ENCODE results near the gene IFITM5. TPM values are rescaled to one million over a fixed set of nuclear protein-coding genes. Genes with fewer than 3 reads are reported as not detected.

Gene IFITM5
- total and polyA plus RNA-seq, 7 donors = not detected

DNA sequence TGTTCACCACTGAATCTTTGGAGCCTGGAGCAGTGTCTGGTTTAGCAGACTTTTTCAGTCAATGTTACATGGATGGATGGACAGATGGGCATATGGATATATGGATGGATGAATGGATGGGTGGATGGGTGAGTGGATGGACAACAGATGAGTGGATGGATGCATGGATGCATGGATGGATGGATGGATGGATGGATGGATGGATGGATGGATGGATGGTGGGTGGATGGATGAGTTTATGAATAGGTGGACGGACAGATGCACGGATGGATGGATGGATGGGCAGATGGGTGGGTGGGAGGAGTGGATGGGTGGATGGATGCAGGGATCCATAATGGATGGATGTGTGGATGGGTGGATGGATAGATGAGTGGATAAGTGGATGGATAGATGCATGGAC is 43.5 kb downstream of the IFITM5 start:
- H3K4me1 ChIP-seq = no peaks in the 10 kb centered on the region
- H3K27me3 ChIP-seq = no peaks in the 10 kb centered on the region
- DNase-seq = no peak
- H3K4me3 ChIP-seq = no peak overlapping the region
- peaks cover 0 to 32% (median 10%) of the 10 kb centered on the region in 4 donors for H3K36me3 ChIP-seq
- no peak overlapping the region for H3K27ac ChIP-seq
- TF ChIP-seq, protein P1, sequence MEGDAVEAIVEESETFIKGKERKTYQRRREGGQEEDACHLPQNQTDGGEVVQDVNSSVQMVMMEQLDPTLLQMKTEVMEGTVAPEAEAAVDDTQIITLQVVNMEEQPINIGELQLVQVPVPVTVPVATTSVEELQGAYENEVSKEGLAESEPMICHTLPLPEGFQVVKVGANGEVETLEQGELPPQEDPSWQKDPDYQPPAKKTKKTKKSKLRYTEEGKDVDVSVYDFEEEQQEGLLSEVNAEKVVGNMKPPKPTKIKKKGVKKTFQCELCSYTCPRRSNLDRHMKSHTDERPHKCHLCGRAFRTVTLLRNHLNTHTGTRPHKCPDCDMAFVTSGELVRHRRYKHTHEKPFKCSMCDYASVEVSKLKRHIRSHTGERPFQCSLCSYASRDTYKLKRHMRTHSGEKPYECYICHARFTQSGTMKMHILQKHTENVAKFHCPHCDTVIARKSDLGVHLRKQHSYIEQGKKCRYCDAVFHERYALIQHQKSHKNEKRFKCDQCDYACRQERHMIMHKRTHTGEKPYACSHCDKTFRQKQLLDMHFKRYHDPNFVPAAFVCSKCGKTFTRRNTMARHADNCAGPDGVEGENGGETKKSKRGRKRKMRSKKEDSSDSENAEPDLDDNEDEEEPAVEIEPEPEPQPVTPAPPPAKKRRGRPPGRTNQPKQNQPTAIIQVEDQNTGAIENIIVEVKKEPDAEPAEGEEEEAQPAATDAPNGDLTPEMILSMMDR (IDR thresholded peaks at IDR 0.05) = no peak
- no peak for TF ChIP-seq POLR2A (IDR thresholded peaks at IDR 0.05)
- no peak for TF ChIP-seq POLR2AphosphoS5 (IDR thresholded peaks at IDR 0.05)
- TF ChIP-seq EP300 (IDR thresholded peaks at IDR 0.05) = no peak
- WGBS, 2 donors = 95 to 98% methylated on average over 2 of the region's 2 CpGs
- no peaks in the 10 kb centered on the region for H3K9me3 ChIP-seq
- intact Hi-C loops (cut with DNase I) = no loop called here

DNA sequence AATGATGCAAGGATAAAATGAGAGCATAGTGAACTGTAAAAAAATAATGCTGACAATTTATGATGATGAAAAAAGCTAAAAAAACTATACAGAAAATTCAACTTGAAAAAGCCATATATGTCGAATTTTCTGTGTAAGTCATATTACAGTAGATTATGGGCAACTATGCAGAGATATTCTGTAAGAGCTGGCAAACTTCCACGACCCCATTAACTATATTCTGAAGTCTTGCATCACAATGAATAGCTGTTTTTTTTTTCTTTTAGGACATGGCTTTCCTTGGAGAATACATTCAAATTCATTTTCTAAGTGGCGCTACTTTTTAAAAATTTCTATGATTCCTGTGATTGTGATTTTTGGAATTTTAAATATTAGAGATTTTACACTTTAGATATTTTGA is 44.1 kb downstream of the IFITM5 start:
- TF ChIP-seq, protein P1 (IDR thresholded peaks at IDR 0.05) = no peak
- no peak for TF ChIP-seq POLR2A (IDR thresholded peaks at IDR 0.05)
- no peak for TF ChIP-seq POLR2AphosphoS5 (IDR thresholded peaks at IDR 0.05)
- no peak for TF ChIP-seq EP300 (IDR thresholded peaks at IDR 0.05)
- H3K4me3 ChIP-seq = no peak overlapping the region
- WGBS, 2 donors = 63 to 82% methylated on average over 3 of the region's 3 CpGs
- H3K4me1 ChIP-seq = no peaks in the 10 kb centered on the region
- no peak overlapping the region for H3K27ac ChIP-seq
- intact Hi-C loops (cut with DNase I) = no loop called here
- H3K9me3 ChIP-seq = no peaks in the 10 kb centered on the region
- peaks cover 0 to 38% (median 10%) of the 10 kb centered on the region in 4 donors for H3K36me3 ChIP-seq
- H3K27me3 ChIP-seq = no peaks in the 10 kb centered on the region
- no peak for DNase-seq

DNA sequence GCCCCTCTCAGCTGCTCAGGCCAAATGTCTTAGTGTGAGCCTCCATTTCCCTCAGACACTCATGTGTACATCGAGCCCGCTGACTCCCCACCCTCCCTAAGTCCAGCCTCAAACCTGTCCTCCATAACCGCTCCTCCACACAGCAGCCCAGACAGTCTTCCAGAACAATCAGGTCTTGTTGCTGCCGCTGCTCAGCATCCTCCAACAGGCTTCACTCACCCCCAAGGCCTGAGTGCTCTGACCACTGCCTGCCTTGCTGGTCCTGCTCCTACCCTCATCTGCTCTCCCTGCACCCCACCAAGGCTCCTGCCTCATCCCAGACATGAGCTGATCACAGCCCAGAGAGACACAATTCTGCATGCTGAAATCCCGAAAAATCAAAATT is 45.4 kb downstream of the IFITM5 start:
- H3K36me3 ChIP-seq = peaks cover 3 to 51% (median 14%) of the 10 kb centered on the region in 4 donors

DNA sequence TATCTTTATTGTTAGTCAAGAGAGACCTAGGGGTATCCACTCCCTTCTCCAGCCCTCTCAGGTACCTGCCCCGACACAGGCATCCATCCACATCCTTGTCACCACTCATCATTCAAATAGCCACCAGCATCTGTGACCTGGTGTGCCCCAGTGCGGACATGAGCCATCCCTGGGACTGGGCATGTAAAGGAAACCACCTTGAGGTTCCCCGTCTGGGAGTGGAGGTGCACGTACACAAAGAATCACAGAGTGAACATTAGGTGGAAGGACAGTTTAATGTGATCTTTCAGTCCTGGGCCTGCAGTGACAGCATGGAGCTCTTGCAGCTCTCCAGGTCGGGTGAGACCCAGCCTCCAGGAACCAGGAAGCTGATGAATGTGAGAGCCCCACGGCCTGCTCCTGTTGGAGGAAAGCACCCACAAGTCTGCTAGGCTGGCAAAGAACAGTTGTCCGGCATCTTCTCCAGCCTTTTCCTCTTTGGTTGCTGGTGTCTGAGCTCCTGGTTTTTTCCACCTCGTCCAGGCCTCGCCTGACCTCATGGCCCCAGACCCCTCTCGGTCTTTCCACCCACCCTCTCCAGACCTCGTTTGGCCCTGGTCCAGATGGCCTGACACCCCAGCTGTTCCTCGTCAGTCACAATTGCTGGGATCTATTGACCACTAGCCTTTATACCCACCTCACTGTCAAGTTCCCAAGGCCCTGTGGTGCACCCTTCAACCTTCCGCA is 46.0 kb downstream of the IFITM5 start:
- intact Hi-C loops (cut with DNase I) = loop anchor here (5.0 kb wide), 3 partner anchors 34 to 104 kb away; partner anchors contain the start of gene PGGHG
- H3K4me3 ChIP-seq = no peak overlapping the region
- no peaks in the 10 kb centered on the region for H3K27me3 ChIP-seq
- TF ChIP-seq POLR2AphosphoS5 (IDR thresholded peaks at IDR 0.05) = no peak
- TF ChIP-seq, protein P1 (IDR thresholded peaks at IDR 0.05) = no peak
- TF ChIP-seq POLR2A (IDR thresholded peaks at IDR 0.05) = no peak
- no peak for TF ChIP-seq EP300 (IDR thresholded peaks at IDR 0.05)
- DNase-seq = no peak
- no peak overlapping the region for H3K27ac ChIP-seq
- no peaks in the 10 kb centered on the region for H3K9me3 ChIP-seq
- peaks cover 9 to 57% (median 19%) of the 10 kb centered on the region in 4 donors for H3K36me3 ChIP-seq
- no peaks in the 10 kb centered on the region for H3K4me1 ChIP-seq
- WGBS, 2 donors = 79 to 83% methylated on average over 13 of the region's 13 CpGs

More for the DNA sequence above, 45.4 kb downstream of the IFITM5 start:
- Histone ChIP-seq H3K9me3 (no peaks in the 10 kb centered on the region), H3K4me1 (no peaks in the 10 kb centered on the region), H3K27ac (no peak overlapping the region), H3K27me3 (no peaks in the 10 kb centered on the region), H3K4me3 (no peak overlapping the region)
- TF ChIP-seq, protein P1 (IDR thresholded peaks at IDR 0.05) = no peak
- TF ChIP-seq EP300 (IDR thresholded peaks at IDR 0.05) (no peak), POLR2AphosphoS5 (IDR thresholded peaks at IDR 0.05) (no peak), POLR2A (IDR thresholded peaks at IDR 0.05) (no peak)
- no peak for DNase-seq
- 94% methylated on average over 5 of the region's 5 CpGs for WGBS, 2 donors
- intact Hi-C loops (cut with DNase I) = loop anchor here (5.0 kb wide), 3 partner anchors 33 to 103 kb away; partner anchors contain the start of gene PGGHG

All from sigmoid colon (tissue), 7 donors.